ENCODE measurements around the gene FAR2. TPM values are rescaled to one million over a fixed set of nuclear protein-coding genes. Genes with fewer than 3 reads are reported as not detected.

The FAR2 gene
- total RNA-seq, 2 experiments from 2014 or later = 7.0 to 7.6 TPM

- no peak overlapping the region for H3K4me3 Mint-ChIP-seq
- H3K4me1 Mint-ChIP-seq = no peaks in the 10 kb centered on the region
- H3K9me3 Mint-ChIP-seq = no peaks in the 10 kb centered on the region
- DNase-seq = no peak
- H3K27ac Mint-ChIP-seq = no peak overlapping the region
- H3K27me3 Mint-ChIP-seq = no peaks in the 10 kb centered on the region
- H3K36me3 Mint-ChIP-seq = no peaks in the 10 kb centered on the region
Observed at GRCh38 chr12:29208936-29209701, 60.0 kb downstream of the FAR2 start.

GRCh38 chr12:29211696-29212095, 62.6 kb downstream of the FAR2 start:
- H3K4me1 Mint-ChIP-seq = no peaks in the 10 kb centered on the region
- no peaks in the 10 kb centered on the region for H3K9me3 Mint-ChIP-seq
- no peak for DNase-seq
- H3K27ac Mint-ChIP-seq = no peak overlapping the region
- H3K27me3 Mint-ChIP-seq = no peaks in the 10 kb centered on the region
- H3K36me3 Mint-ChIP-seq = no peaks in the 10 kb centered on the region
- H3K4me3 Mint-ChIP-seq = no peak overlapping the region

- no peak overlapping the region for H3K4me3 Mint-ChIP-seq
- no peak for DNase-seq
- H3K27ac Mint-ChIP-seq = no peak overlapping the region
- H3K27me3 Mint-ChIP-seq = no peaks in the 10 kb centered on the region
- no peaks in the 10 kb centered on the region for H3K9me3 Mint-ChIP-seq
- H3K4me1 Mint-ChIP-seq = no peaks in the 10 kb centered on the region
- H3K36me3 Mint-ChIP-seq = no peaks in the 10 kb centered on the region
Observed at GRCh38 chr12:29212682-29213403, 63.8 kb downstream of the FAR2 start.

- no peak overlapping the region for H3K27ac Mint-ChIP-seq
- no peaks in the 10 kb centered on the region for H3K27me3 Mint-ChIP-seq
- DNase-seq = no peak
- no peaks in the 10 kb centered on the region for H3K4me1 Mint-ChIP-seq
- H3K36me3 Mint-ChIP-seq = no peaks in the 10 kb centered on the region
- no peak overlapping the region for H3K4me3 Mint-ChIP-seq
- H3K9me3 Mint-ChIP-seq = peaks cover under 1% of the 10 kb centered on the region
Observed at GRCh38 chr12:29216266-29216665, 67.2 kb downstream of the FAR2 start.

GRCh38 chr12:29216797-29217575, 67.9 kb downstream of the FAR2 start:
- Mint-ChIP-seq H3K27me3 (no peaks in the 10 kb centered on the region), H3K36me3 (no peaks in the 10 kb centered on the region), H3K27ac (no peak overlapping the region), H3K4me1 (no peaks in the 10 kb centered on the region), H3K9me3 (peaks cover 3% of the 10 kb centered on the region), H3K4me3 (no peak overlapping the region)
- no peak for DNase-seq

GRCh38 chr12:29220632-29221336, 71.7 kb downstream of the FAR2 start:
- Mint-ChIP-seq H3K27ac (no peak overlapping the region), H3K4me1 (peaks cover 1% of the 10 kb centered on the region), H3K36me3 (no peaks in the 10 kb centered on the region), H3K27me3 (no peaks in the 10 kb centered on the region), H3K4me3 (no peak overlapping the region), H3K9me3 (peaks cover 5% of the 10 kb centered on the region)
- DNase-seq = no peak

GRCh38 chr12:29222200-29222599, 73.1 kb downstream of the FAR2 start:
- peaks cover 5% of the 10 kb centered on the region for H3K9me3 Mint-ChIP-seq
- H3K27ac Mint-ChIP-seq = no peak overlapping the region
- no peak overlapping the region for H3K4me3 Mint-ChIP-seq
- DNase-seq = no peak
- peaks cover 1% of the 10 kb centered on the region for H3K4me1 Mint-ChIP-seq
- H3K27me3 Mint-ChIP-seq = no peaks in the 10 kb centered on the region
- H3K36me3 Mint-ChIP-seq = no peaks in the 10 kb centered on the region

- H3K4me1 Mint-ChIP-seq = peaks cover 1% of the 10 kb centered on the region
- no peaks in the 10 kb centered on the region for H3K27me3 Mint-ChIP-seq
- no peak for DNase-seq
- no peak overlapping the region for H3K4me3 Mint-ChIP-seq
- H3K9me3 Mint-ChIP-seq = peaks cover 5% of the 10 kb centered on the region
- H3K36me3 Mint-ChIP-seq = no peaks in the 10 kb centered on the region
- no peak overlapping the region for H3K27ac Mint-ChIP-seq
Observed at GRCh38 chr12:29223426-29223825, 74.3 kb downstream of the FAR2 start.

- DNase-seq = no peak
- H3K27ac Mint-ChIP-seq = no peak overlapping the region
- peaks cover 1% of the 10 kb centered on the region for H3K4me1 Mint-ChIP-seq
- H3K9me3 Mint-ChIP-seq = peaks cover 5% of the 10 kb centered on the region
- no peak overlapping the region for H3K4me3 Mint-ChIP-seq
- H3K36me3 Mint-ChIP-seq = no peaks in the 10 kb centered on the region
- no peaks in the 10 kb centered on the region for H3K27me3 Mint-ChIP-seq
Observed at GRCh38 chr12:29223956-29224543, 75.0 kb downstream of the FAR2 start.

- no peaks in the 10 kb centered on the region for H3K36me3 Mint-ChIP-seq
- H3K9me3 Mint-ChIP-seq = peaks cover 5% of the 10 kb centered on the region
- H3K27ac Mint-ChIP-seq = no peak overlapping the region
Observed at GRCh38 chr12:29224572-29224971, 75.5 kb downstream of the FAR2 start.

GRCh38 chr12:29225834-29226233, 76.8 kb downstream of the FAR2 start:
- DNase-seq = no peak
- Mint-ChIP-seq H3K27ac (no peak overlapping the region), H3K4me1 (peaks cover 1% of the 10 kb centered on the region), H3K9me3 (peaks cover 5% of the 10 kb centered on the region), H3K27me3 (no peaks in the 10 kb centered on the region), H3K4me3 (no peak overlapping the region), H3K36me3 (no peaks in the 10 kb centered on the region)

More at GRCh38 chr12:29224572-29224971, 75.5 kb downstream of the FAR2 start:
- DNase-seq = no peak
- Mint-ChIP-seq H3K4me3 (no peak overlapping the region), H3K4me1 (peaks cover 1% of the 10 kb centered on the region), H3K27me3 (no peaks in the 10 kb centered on the region)

GRCh38 chr12:29226616-29227015, 77.5 kb downstream of the FAR2 start:
- H3K9me3 Mint-ChIP-seq = peaks cover 3% of the 10 kb centered on the region
- H3K27ac Mint-ChIP-seq = no peak overlapping the region
- no peak overlapping the region for H3K4me3 Mint-ChIP-seq
- H3K4me1 Mint-ChIP-seq = peaks cover 1% of the 10 kb centered on the region
- no peaks in the 10 kb centered on the region for H3K36me3 Mint-ChIP-seq
- DNase-seq = no peak
- no peaks in the 10 kb centered on the region for H3K27me3 Mint-ChIP-seq

- H3K27me3 Mint-ChIP-seq = no peaks in the 10 kb centered on the region
- no peak overlapping the region for H3K4me3 Mint-ChIP-seq
- H3K36me3 Mint-ChIP-seq = no peaks in the 10 kb centered on the region
- peaks cover 1% of the 10 kb centered on the region for H3K4me1 Mint-ChIP-seq
- DNase-seq = no peak
- no peaks in the 10 kb centered on the region for H3K9me3 Mint-ChIP-seq
- H3K27ac Mint-ChIP-seq = no peak overlapping the region
Observed at GRCh38 chr12:29228474-29229157, 79.5 kb downstream of the FAR2 start.

GRCh38 chr12:29229158-29229505, 80.1 kb downstream of the FAR2 start:
- Mint-ChIP-seq H3K27me3 (no peaks in the 10 kb centered on the region), H3K36me3 (no peaks in the 10 kb centered on the region), H3K27ac (no peak overlapping the region), H3K4me3 (no peak overlapping the region), H3K4me1 (no peaks in the 10 kb centered on the region), H3K9me3 (no peaks in the 10 kb centered on the region)
- DNase-seq = no peak
